HG02623 (cell line): Measurements from ENCODE around the gene ALKBH1.
"Not testable (repeated sequence)": the region's sequence is repeated elsewhere in the genome, so short reads cannot be mapped to it uniquely, and the experiment has no call there.

ENCODE experiments used
- ATAC-seq: cut with Tn5 transposase; IDR thresholded peaks from one replicate; pipeline ENCODE4 v1.9.1; 2021; ENCODE audit warnings: moderate library complexity; ENCODE audit not compliant: unreplicated experiment

The ALKBH1 gene

GRCh38 chr14:77707724-77708408, at the start of gene ALKBH1, which contains the start of gene SLIRP:
ALKBH1 (minus strand) TSS chr14:77708023; CDS start chr14:77708004, 19 bp downstream.
SLIRP (plus strand) TSS chr14:77708103; CDS start chr14:77708112, 9 bp downstream.
- ATAC-seq: peak; percentile 97

- ATAC-seq: no peak
These were observed 45.1 kb upstream of the ALKBH1 start for GRCh38 chr14:77752799-77753516.

- no peak for ATAC-seq
These were observed 44.4 kb upstream of the ALKBH1 start for GRCh38 chr14:77752266-77752665.

GRCh38 chr14:77747425-77747824, 39.6 kb upstream of the ALKBH1 start:
- not testable (repeated sequence) for ATAC-seq

- ATAC-seq: no peak
These were observed 38.4 kb upstream of the ALKBH1 start for GRCh38 chr14:77746064-77746702.

- ATAC-seq: no peak
These were observed 33.6 kb upstream of the ALKBH1 start for GRCh38 chr14:77741438-77741837.

- no peak for ATAC-seq
These were observed 30.9 kb upstream of the ALKBH1 start for GRCh38 chr14:77738559-77739250.

- no peak for ATAC-seq
These were observed 23.2 kb upstream of the ALKBH1 start for GRCh38 chr14:77730976-77731497.

GRCh38 chr14:77722301-77722700, 14.5 kb upstream of the ALKBH1 start:
- no peak for ATAC-seq

- no peak for ATAC-seq
These were observed 13.6 kb upstream of the ALKBH1 start for GRCh38 chr14:77721437-77721836.

GRCh38 chr14:77717608-77718305, 9.9 kb upstream of the ALKBH1 start:
- no peak for ATAC-seq

- ATAC-seq: no peak
These were observed 7.1 kb upstream of the ALKBH1 start for GRCh38 chr14:77714926-77715325.

GRCh38 chr14:77710364-77710763, 2.5 kb upstream of the ALKBH1 start:
- no peak for ATAC-seq

GRCh38 chr14:77709412-77709811, 1.6 kb upstream of the ALKBH1 start:
- no peak for ATAC-seq

GRCh38 chr14:77708749-77709148, 926 bp upstream of the ALKBH1 start:
- ATAC-seq: no peak

- ATAC-seq: peak; percentile 2
These were observed 484 bp downstream of the ALKBH1 start for GRCh38 chr14:77707355-77707723.

- ATAC-seq: no peak
These were observed 16.6 kb downstream of the ALKBH1 start for GRCh38 chr14:77691259-77691658.

GRCh38 chr14:77682158-77682553, 25.7 kb downstream of the ALKBH1 start:
- no peak for ATAC-seq

GRCh38 chr14:77681196-77682157, 26.3 kb downstream of the ALKBH1 start:
- ATAC-seq: no peak
